Thyroid gland (tissue), 4 donors: ENCODE data around the gene SH3BGRL2. TPM values are rescaled to one million over a fixed set of nuclear protein-coding genes. Genes with fewer than 3 reads are reported as not detected.
A peak's percentile ranks its signal among the peaks of the same experiment; 100 is the strongest.
"Not testable (repeated sequence)": the region's sequence is repeated elsewhere in the genome, so short reads cannot be mapped to it uniquely, and the experiment has no call there.

ENCODE experiments used
- DNase-seq, 2 donors: peaks; one replicate each; pipeline ENCODE4 v3.0.0-alpha.2; 2019
- H3K27ac ChIP-seq, 3 donors: fragments of 200-600 bp; sonication (generic); 1 replicate in 2 of 3; 2 replicates in 1 of 3; pipeline ENCODE4 v1.5.1; 2016 to 2019; ENCODE audit warnings: mild to moderate bottlenecking in 1 of 3, moderate library complexity in 1 of 3
- H3K27me3 ChIP-seq: fragments of 200-600 bp; sonication (generic); one replicate; pipeline ENCODE4 v1.5.1; 2019
- H3K36me3 ChIP-seq, 2 donors: fragments of 200-600 bp; sonication (generic); one replicate each; pipeline ENCODE4 v1.5.1; 2016 to 2019
- H3K4me1 ChIP-seq, 2 donors: fragments of 200-600 bp; sonication (generic); one replicate each; pipeline ENCODE4 v1.5.1; 2017 to 2019
- H3K4me3 ChIP-seq, 3 donors: fragments of 200-600 bp; sonication (generic); replicated peaks in 1 of 3; 1 replicate in 2 of 3; 2 replicates in 1 of 3; pipeline ENCODE4 v1.5.1; 2016; ENCODE audit warnings: mild to moderate bottlenecking in 1 of 3
- H3K9me3 ChIP-seq: fragments of 200-600 bp; sonication (generic); one replicate; pipeline ENCODE4 v1.5.1; 2017
- POLR2A ChIP-seq, 2 donors: fragments of 450-650 bp; IDR thresholded peaks; one replicate each; pipeline ENCODE4 v1.6.1; 2017; ENCODE audit warnings: antibody characterized with exemption in 2 of 2, mild to moderate bottlenecking in 2 of 2, moderate library complexity in 1 of 2
- WGBS, 2 donors: methylation state at CpG; one replicate each; pipeline ENCODE4 v1.1.5; 2017; 5-methylcytosine and 5-hydroxymethylcytosine counted together
- intact Hi-C: fragments of 100-400 bp; cut with DNase I; formaldehyde crosslinking; loops from one replicate; pipeline ENCODE4 v1.15.1; 2023
- total RNA-seq, 4 donors: library from RNA; depleted of rRNA; stranded (reverse); fragments of >200 nt; gene quantifications; one replicate each; pipeline ENCODE4 v1.2.3, GENCODE V29; 2016
- TF ChIP-seq, protein P1 (sequence below), 6 experiments: fragments of 200-600 bp in 3 of 6; fragments of 450-650 bp in 3 of 6; sonication (generic) in 3 of 6; IDR thresholded peaks; one replicate each; pipeline ENCODE4 v1.5.1; 2016 to 2019; ENCODE audit warnings: antibody characterized with exemption in 6 of 6, mild to moderate bottlenecking in 2 of 6, inconsistent platforms in 1 of 6, moderate library complexity in 1 of 6

SH3BGRL2 gene
- total RNA-seq, 4 donors from 2014 or later = 170 to 225 (median 183) TPM

GRCh38 chr6:79737172-79737571, 106.0 kb downstream of the SH3BGRL2 start:
- H3K27me3 ChIP-seq = no peaks in the 10 kb centered on the region
- intact Hi-C loops = no loop called here
- H3K4me1 ChIP-seq = no peaks in the 10 kb centered on the region
- H3K36me3 ChIP-seq = no peaks in the 10 kb centered on the region
- TF ChIP-seq POLR2A (IDR thresholded peaks at IDR 0.05) = no peak
- H3K4me3 ChIP-seq = no peak overlapping the region
- H3K9me3 ChIP-seq = no peaks in the 10 kb centered on the region
- WGBS, 2 donors = 13 to 32% methylated on average over 8 of the region's 8 CpGs
- peak in 1 of 2 donors; percentile 14 for DNase-seq
- no peak overlapping the region for H3K27ac ChIP-seq

- Histone ChIP-seq H3K4me1 (no peaks in the 10 kb centered on the region), H3K27ac (no peak overlapping the region), H3K9me3 (no peaks in the 10 kb centered on the region), H3K27me3 (no peaks in the 10 kb centered on the region), H3K36me3 (no peaks in the 10 kb centered on the region), H3K4me3 (no peak overlapping the region)
- no peak for DNase-seq
- intact Hi-C loops = no loop called here
- WGBS, 2 donors = 86 to 91% methylated on average over 2 of the region's 2 CpGs
- no peak for TF ChIP-seq POLR2A (IDR thresholded peaks at IDR 0.05)
- TF ChIP-seq, protein P1, sequence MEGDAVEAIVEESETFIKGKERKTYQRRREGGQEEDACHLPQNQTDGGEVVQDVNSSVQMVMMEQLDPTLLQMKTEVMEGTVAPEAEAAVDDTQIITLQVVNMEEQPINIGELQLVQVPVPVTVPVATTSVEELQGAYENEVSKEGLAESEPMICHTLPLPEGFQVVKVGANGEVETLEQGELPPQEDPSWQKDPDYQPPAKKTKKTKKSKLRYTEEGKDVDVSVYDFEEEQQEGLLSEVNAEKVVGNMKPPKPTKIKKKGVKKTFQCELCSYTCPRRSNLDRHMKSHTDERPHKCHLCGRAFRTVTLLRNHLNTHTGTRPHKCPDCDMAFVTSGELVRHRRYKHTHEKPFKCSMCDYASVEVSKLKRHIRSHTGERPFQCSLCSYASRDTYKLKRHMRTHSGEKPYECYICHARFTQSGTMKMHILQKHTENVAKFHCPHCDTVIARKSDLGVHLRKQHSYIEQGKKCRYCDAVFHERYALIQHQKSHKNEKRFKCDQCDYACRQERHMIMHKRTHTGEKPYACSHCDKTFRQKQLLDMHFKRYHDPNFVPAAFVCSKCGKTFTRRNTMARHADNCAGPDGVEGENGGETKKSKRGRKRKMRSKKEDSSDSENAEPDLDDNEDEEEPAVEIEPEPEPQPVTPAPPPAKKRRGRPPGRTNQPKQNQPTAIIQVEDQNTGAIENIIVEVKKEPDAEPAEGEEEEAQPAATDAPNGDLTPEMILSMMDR (IDR thresholded peaks at IDR 0.05) = no peak
These were observed 110.9 kb downstream of the SH3BGRL2 start for GRCh38 chr6:79742030-79742429.

DNA sequence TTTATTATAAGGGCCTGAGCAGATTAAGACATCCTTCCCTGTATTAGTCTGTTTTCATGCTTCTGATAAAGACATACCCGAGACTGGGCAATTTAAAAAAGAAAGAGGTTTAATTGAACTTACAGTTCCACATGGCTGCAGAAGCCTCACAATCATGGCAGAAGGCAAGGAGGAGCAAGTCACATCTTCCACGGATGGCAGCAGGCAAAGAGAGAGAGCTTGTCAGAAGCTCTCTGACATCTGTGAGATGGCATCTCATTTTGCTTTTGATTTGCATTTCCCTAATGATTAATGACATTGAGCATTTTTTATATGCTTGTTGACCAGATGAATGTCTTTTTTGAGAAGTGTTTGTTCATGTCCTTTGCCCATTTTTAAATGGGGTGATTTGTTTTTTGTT, 114.2 kb downstream of the SH3BGRL2 start:
- H3K9me3 ChIP-seq, intact Hi-C loops: not testable (repeated sequence)
- WGBS, 2 donors = 88 to 97% methylated on average over 2 of the region's 2 CpGs

GRCh38 chr6:79746325-79746724, 115.2 kb downstream of the SH3BGRL2 start:
- H3K27ac ChIP-seq, H3K9me3 ChIP-seq, H3K36me3 ChIP-seq, intact Hi-C loops, H3K27me3 ChIP-seq, DNase-seq, H3K4me3 ChIP-seq, H3K4me1 ChIP-seq: not testable (repeated sequence)
- WGBS, 2 donors = 90 to 92% methylated on average over 3 of the region's 3 CpGs

More for the DNA sequence above, 114.2 kb downstream of the SH3BGRL2 start:
- H3K27ac ChIP-seq, H3K4me1 ChIP-seq, H3K27me3 ChIP-seq, DNase-seq, H3K36me3 ChIP-seq, H3K4me3 ChIP-seq: not testable (repeated sequence)

DNA sequence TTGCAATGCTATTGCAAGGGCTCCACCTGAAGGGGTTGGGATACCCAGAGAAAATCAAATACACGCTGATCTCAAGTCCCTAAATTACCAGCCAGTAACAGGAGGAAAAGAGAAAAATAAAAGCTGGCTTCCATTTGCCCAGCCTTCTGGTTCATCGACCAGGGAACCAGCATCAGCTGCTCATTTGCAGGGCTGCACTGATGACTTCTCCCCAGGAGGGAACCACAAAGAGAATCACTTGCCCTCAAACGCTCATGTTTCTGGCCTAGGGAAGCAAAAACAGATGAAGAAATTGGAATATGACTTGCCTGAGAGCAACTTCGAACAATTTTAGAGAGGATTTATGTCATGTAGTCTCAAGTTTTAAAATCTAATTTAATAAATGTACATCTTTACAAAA, 119.7 kb downstream of the SH3BGRL2 start:
- DNase-seq = no peak
- Histone ChIP-seq H3K4me1 (no peaks in the 10 kb centered on the region), H3K4me3 (no peak overlapping the region), H3K27ac (no peak overlapping the region), H3K27me3 (no peaks in the 10 kb centered on the region), H3K9me3 (no peaks in the 10 kb centered on the region), H3K36me3 (no peaks in the 10 kb centered on the region)
- intact Hi-C loops = no loop called here
- TF ChIP-seq, protein P1 (IDR thresholded peaks at IDR 0.05) = no peak
- no peak for TF ChIP-seq POLR2A (IDR thresholded peaks at IDR 0.05)
- WGBS, 2 donors = 59 to 60% methylated on average over 4 of the region's 4 CpGs

Other genes with a start within 250 kb of the SH3BGRL2 start
- gene LCA5, start 93.9 kb upstream of the SH3BGRL2 start, total RNA-seq = 10 to 100 TPM; 13.7 to 18.8 (median 16.3) TPM